Daoy (cell line): ENCODE data around the gene DNAH3. TPM values are rescaled to one million over a fixed set of nuclear protein-coding genes. Genes with fewer than 3 reads are reported as not detected.

Experiments
- total RNA-seq: library from RNA; depleted of rRNA; stranded (reverse); fragments of >200 nt; shearing (Covaris generic); gene quantifications from 2 replicates; pipeline ENCODE4 v1.2.3, GENCODE V29; 2014; rRNA removed

The DNAH3 gene
- total RNA-seq, 1 experiment from 2014 or later: 0.06 TPM

Other genes starting within 250 kb of the DNAH3 start
- 9.3 and 18.1 TPM in 2 replicates for gene LDAF1, start 7.8 kb upstream of the DNAH3 start, total RNA-seq
- not detected in 2 replicates for gene ZP2, start 60.7 kb upstream of the DNAH3 start, total RNA-seq
- gene ANKS4B, start 82.9 kb upstream of the DNAH3 start, total RNA-seq: not detected in 2 replicates
- gene CRYM, start 127.4 kb upstream of the DNAH3 start, total RNA-seq: not detected in 2 replicates